Midbrain (tissue), 1 donor: ENCODE measurements around the gene CLUH.
"Not testable (repeated sequence)": the region's sequence is repeated elsewhere in the genome, so short reads cannot be mapped to it uniquely, and the experiment has no call there.

ENCODE experiments used
- DNase-seq: peaks from one replicate; lab custom pipeline; 2025; lab: John Stamatoyannopoulos, UW

Gene CLUH

DNA sequence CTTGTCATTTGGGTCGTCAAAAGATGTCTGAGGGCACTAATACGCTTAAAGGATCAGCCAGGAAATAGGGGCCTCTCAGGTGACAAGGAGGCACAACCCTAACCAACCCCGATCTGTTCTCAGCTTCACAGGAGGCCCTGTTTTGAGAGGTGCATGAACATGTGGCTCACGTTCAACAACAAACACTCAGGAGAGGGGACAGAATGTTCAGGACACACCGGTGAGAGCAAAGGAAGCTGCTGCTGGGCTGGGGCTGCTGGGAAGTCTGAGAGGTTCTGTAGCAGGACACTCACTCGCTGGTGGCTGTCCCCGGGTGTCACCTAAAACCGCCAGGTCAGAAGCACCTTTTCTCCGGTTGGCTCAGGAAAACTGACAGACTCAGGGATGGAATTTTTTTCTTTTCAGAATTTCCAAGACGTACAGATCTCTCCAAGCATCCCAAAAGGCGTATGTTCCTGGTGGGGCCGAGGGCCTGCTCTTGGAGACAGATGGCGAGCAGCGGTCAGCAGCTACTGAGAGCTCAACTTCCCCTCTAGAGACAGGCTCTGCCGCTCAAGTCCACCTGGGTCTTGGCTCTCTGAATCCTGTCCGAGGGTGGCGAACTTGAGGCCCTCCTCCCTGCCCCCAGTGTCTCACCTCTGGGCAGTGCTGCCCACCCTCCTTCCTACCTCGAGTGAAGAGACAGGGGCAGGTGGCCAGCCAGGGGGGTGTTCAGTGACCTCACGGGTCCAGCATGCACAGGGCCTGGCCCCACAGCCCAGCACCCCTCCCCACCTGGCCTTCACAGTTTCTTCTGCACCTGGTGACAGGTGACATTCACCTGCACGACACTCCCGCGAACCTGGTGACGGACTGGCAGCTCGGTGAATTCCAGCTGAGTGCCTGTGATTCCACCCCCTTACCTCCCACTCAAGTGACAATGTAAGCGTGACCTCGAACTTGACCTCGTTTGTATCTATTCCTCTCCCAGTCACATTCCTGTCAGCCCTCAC lies 22.9 kb downstream of the CLUH start:
- no peak for DNase-seq

DNA sequence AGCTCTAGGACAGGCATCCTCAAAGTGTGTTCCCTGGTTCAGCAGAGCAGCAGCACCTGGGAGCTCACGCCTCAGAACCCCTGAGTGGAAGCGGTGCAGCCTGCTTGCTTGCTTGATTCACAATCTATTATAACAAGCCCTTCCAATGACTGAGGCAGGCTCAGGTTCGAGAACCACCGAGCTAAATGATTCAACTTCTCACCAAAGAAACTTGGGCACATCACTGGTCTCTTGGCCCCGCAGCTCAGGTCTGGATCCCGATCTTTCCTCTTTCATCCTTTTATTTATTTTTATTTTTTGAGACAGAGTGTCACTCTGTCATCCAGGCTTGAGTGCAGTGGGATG lies 24.5 kb downstream of the CLUH start:
- no peak for DNase-seq

DNA sequence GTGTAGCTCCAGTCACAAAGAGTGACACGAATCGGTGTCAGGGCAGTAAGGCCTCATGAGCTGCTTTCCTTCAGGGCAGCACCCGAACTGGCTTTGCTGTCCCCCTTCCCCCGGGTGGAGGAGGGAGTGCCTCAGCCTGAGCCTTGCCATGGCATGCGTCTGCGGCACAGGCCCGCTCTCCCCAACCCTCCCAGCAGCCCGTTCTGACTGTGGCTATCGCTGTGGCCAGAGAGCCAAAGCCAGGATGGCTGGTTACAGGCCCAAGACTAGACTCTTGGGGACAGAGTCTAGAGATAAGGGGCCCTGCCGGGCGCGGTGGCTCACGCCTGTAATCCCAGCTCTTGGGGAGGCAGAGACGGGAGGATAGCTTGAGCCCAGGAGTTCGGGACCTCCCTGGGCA lies 25.9 kb downstream of the CLUH start:
- no peak for DNase-seq

DNA sequence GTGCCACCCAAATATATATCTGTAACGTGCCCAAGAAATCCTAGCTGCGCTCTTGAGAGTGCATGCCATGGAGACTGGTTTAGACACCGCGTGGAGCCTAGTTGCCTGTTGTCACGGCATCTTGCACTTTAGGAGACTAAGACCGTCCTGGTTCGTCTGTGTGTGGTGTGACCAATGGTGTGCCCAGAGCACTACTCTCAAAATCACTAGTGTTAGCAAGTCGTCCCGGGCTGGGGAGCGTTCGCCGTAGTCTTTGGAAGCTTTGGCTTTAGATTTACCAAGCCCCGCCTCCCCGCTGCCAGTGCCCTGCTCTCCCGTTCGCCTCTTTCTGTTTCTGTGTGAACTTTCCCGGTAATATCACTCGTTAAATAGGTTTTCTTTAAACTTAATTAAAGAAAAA lies 27.0 kb downstream of the CLUH start:
- no peak for DNase-seq

DNA sequence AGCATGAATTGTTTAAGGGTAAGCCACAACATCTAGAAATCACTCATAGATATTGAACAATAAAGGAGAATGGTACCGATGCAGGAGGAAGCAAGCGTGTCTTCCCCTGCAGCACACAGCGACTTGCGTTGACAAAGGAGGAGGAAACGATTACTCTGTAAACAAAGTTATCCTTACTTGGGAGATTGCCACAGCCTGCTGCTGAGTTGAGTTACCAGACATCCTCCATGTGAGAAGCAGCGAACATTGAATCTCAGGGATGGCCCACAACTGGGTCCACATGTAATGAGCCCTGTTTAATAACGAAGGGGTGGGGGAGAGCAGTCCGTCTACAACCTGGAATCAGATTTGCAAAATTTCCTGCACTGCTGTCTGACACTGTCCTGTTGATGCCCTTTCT lies 27.7 kb downstream of the CLUH start:
- no peak for DNase-seq

DNA sequence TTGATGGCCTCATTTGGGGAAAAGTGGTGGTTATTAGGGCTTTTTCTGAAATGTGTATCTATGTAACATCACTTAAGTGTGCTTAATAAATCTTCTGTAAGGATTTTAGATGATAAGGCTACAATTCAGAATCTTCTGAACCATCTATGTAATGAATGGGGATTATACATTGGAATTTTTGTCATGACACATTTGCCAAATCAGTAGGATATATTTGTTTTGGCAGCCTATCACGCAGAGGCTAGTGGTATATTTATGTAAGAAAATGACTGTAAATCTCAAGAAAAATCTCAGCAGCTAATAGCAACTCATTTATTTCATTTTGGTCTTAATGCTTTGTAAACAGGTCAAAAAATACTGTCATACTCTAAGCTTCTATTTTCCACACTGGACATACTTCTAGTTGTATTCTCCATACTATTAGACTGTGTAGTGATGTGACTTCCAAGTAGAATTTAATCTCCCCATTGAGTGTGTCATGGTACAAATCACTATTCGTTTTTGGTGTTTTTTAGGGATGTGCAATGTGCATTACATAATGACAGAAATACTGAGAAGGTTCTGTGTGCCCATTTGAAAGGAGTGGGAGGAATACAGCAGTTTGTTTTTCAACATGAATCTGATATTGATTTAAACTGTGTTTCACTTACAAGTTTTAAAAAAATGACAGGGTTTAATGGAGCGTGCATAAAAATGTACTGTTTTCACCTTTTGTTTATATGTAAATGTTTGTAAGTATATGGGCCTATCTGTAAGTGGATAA lies 29.2 kb downstream of the CLUH start:
- no peak for DNase-seq

DNA sequence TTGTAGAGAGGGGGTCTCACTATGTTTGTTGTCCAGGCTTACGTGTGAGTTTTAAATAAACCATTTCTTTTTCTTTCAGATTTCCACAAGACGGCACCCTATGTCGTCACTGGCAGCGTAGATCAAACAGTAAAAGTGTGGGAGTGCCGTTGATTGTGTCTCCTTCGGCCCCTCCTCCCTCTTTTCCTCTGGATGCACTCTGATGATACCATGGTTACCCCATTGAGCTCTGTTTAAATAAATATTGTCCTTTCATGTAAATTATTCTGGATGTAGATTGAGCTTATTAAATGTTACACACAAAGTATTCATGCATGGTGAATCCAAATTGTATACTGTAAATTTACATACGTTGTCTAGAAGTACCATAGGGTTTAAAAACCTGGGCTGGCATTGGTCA lies 29.9 kb downstream of the CLUH start:
- no peak for DNase-seq

DNA sequence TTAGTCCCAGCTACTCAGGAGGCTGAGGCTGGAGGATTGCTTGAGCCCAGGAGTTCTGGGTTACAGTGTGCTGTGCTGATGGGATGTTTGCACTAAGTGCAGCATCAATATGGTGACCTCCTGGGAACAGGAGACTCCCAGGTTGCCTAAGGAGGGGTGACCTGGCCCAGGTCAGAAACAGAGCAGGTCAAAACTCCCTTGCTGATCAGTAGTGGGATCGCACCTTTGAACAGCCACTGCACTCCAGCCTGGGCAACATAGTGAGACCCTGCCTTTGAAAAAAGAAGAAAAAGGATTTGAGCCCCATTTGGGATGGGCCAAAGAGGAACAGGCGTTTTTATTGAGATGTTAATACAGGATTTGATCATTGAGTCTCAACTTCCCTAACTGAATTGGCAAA lies 30.6 kb downstream of the CLUH start:
- DNase-seq, result no peak

DNA sequence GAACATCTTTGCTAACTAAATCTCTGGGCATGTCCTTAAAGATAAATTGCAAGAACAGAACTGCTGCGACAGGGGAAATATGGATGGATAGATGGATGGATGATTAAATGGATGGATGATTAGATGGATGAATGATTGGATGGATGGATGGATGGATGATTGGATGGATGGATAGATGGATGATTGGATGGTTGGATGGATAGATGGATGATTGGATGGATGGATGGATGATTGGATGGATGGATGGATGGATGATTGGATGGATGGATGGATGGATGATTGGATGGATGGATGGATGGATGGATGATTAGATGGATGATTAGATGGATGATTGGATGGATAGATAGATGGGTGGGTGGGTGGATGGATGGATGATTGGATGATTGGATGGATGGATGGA lies 32.3 kb downstream of the CLUH start:
- DNase-seq, result not testable (repeated sequence)

DNA sequence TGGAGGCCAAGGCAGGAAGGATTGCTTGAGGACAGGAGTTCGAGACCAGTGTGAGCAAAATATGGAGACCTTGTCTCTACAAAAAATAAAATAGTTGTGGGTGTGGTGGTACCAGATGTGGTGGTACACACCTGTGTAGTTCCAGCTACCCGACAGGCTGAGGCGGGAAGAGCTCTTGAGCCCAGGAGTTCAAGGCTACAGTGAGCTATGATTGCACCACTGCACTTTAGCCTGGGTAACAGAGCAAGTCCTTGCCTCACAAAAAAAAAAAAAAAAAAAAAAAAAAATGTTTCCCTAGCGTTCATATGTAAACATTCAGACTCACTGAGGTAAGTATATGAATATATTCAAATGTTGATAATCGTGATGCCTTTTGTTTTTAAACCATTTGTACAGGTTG lies 39.5 kb downstream of the CLUH start:
- no peak for DNase-seq

DNA sequence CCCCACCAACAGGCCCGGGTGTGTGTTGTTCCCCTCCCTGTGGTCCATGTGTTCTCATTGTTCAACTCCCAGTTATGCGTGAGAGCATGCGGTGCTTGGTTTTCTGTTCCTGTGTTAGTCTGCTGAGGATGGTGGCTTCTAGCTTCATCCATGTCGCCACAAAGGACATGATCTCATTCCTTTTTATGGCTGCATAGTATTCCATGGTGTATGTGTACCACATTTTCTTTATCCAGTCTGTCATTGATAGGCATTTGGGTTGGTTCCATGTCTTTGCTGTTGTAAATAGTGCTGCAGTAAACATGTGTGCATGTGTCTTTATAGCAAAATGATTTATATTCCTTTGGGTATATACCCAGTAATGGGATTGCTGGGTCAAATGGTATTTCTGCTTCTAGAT lies 51.2 kb downstream of the CLUH start:
- DNase-seq, result not testable (repeated sequence)

DNA sequence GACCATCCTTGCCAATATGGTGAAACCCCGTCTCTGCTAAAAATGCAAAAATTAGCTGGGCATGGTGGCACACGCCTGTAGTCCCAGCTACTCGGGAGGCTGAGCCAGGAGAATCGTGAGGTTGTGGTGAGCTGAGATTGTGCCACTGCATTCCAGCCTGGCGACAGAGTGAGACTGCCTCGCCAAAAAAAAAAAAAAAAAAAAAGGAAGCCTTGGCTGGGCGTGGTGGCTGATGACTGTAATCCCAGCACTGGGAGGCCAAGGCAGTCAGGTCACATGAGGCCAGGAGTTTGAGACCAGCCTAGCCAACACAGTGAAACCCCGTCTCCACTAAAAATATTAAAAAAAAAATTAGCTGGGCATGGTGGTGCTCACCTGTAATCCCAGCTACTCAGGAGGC lies 52.2 kb downstream of the CLUH start:
- DNase-seq, result not testable (repeated sequence)

DNA sequence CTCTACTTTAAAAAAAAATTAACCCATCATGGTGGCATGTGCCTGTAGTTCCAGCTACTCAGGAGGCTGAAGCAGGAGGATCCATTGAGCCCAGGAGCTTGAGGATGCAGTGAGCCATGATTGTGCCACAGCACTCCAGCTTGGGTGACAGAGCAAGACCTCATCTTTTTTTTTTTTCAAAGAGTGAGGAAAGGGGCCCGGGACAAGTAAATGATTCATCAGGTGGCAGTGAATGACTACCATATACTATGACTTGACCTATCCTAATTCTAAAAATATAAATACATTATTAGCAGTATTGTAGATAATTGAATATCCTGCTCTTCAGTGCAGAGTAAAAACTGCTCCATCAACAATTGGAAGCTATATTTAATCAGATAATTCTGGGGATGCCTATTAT lies 55.3 kb downstream of the CLUH start:
- DNase-seq, result no peak

DNA sequence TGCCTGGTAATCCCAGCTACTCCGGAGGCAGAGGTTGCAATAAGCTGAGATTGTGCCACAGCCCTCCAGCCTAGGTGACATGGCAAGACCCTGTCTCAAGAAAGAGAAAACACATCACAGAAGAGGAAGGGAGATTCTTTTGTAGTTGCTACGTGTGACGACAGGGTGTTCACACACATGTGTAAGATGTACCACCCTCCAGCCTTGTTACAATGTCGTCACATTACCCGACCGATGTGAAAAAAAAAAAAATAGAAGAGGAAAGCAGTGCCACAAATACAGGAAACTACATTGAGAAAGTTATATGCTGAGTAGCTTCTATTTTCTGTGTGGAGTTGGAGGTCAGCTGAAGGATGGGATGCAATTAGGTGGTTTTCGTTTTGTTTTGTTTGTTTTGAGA lies 56.0 kb downstream of the CLUH start:
- no peak for DNase-seq

DNA sequence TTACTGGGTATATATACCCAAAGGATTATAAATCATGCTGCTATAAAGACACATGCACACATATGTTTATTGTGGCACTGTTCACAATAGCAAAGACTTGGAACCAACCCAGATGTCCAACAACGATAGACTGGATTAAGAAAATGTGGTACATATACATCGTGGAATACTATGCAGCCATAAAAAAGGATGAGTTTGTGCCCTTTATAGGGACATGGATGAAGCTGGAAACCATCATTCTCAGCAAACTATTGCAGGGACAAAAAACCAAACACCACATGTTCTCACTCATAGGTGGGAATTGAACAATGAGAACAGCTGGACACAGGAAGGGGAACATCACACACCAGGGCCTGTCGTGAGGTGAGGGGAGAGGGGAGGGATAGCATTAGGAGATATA lies 58.7 kb downstream of the CLUH start:
- DNase-seq, result not testable (repeated sequence)

DNA sequence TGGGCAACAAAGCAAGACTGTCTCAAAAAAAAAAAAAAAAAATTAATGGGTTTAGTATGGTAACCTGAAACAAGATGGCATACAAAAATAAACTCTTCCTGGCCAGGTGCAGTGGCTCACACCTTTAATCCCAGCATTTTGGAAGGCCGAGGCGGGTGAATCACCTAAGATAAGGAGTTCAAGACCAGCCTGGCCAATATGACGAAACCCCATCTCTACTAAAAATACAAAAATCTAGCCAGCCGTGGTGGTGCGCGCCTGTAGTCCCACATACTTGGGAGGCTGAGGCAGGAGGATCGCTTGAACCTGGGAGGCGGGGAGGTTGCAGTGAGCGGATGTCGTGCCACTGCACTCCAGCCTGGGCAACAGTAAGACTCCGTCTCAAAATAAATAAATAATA lies 62.4 kb downstream of the CLUH start:
- no peak for DNase-seq

DNA sequence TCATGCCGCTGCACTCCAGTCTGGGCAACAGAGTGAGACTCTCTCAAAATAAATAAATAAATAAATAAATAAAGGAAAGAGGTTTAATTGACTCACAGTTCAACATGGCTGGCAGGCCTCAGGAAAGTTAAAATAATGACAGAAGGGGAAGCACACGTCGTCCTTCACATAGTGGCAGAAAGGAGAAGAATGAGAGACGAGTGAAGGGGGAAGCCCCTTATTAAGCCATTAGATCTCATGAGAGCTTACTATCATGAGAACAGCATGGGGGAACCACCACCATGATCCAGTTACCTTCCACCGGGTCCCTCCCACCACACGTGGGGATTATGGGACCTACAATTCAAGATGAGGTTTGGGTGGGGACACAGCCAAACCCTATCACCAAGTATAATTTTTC lies 63.6 kb downstream of the CLUH start:
- no peak for DNase-seq

DNA sequence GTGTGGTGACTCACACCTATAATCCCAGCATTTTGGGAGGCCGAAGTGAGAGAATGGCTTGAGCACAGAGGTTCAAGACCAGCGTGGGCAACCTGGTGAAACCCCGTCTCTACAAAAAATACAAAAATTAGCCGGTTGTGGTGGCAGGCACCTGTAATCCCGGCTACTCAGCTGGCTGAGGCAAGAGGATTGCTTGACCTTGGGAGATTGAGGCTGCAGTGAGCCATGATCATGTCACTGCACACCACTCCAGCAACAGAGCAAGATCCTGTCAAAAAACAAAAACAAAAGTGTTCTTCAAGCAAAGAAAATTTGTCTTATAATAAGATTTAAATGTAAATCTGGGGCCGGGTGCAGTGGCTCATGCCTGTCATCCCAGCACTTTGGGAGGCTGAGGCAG lies 66.6 kb downstream of the CLUH start:
- no peak for DNase-seq
